Measurements from ENCODE around the gene BIVM. TPM values are rescaled to one million over a fixed set of nuclear protein-coding genes. Genes with fewer than 3 reads are reported as not detected.
A peak's percentile ranks its signal among the peaks of the same experiment; 100 is the strongest.

Gene BIVM
- polyA plus RNA-seq, 1 of the 3 experiments (the other 2 are of a cell fraction): 8.8 TPM

- Histone ChIP-seq H3K9me2 (no peaks in the 10 kb centered on the region), H3K4me3 (ENCODE audit: low read depth in 2 of 2, low read length in 1 of 2) (no peak overlapping the region), H3K9me3 (no peaks in the 10 kb centered on the region), H3K4me2 (no peak overlapping the region), H3K27ac (ENCODE audit: low read depth in 2 of 2, low read length in 1 of 2) (no peak overlapping the region), H2AFZ (ENCODE audit: low read depth) (peak overlapping the region; percentile 94; the same call in 1 of the 2 replicates), H4K20me1 (ENCODE audit: insufficient read depth) (no peaks in the 10 kb centered on the region), H3K9ac (no peak overlapping the region), H3F3A (replicated peaks; ENCODE audit: insufficient read depth) (peaks cover 5% of the 10 kb centered on the region), H3K36me3 (replicated peaks in 1 of 2; ENCODE audit: control insufficient read depth in 1 of 2, insufficient read depth in 2 of 2, low read length in 1 of 2) (no peaks in the 10 kb centered on the region), H3K4me1 (ENCODE audit: control insufficient read depth in 1 of 2, insufficient read depth in 2 of 2, low read depth in 1 of 2, low read length in 1 of 2) (peaks cover 0 to 11% of the 10 kb centered on the region in 2 experiments; a peak in 2 of 4 replicates), H3K79me2 (ENCODE audit: insufficient read depth) (peaks cover 13% of the 10 kb centered on the region; the same call in 1 of the 2 replicates), H3K27me3 (ENCODE audit: insufficient read depth) (no peaks in the 10 kb centered on the region)
- no peak for DNase-seq
- TF ChIP-seq FOXM1 (IDR thresholded peaks at IDR 0.05; ENCODE audit: low read depth) (no peak), ZBTB33 (IDR thresholded peaks at IDR 0.05; ENCODE audit: borderline replicate concordance, low read depth) (no peak), FOSL2 (IDR thresholded peaks at IDR 0.05; ENCODE audit: borderline replicate concordance, low read depth) (no peak), RCOR1 (IDR thresholded peaks at IDR 0.05; ENCODE audit: low read length) (no peak), TEAD4 (IDR thresholded peaks at IDR 0.05; ENCODE audit: borderline replicate concordance, insufficient read depth) (no peak), MXI1 (IDR thresholded peaks at IDR 0.05; ENCODE audit: low read depth, low read length) (no peak), GABPA (IDR thresholded peaks at IDR 0.05; ENCODE audit: low read depth) (no peak), CTCF (IDR thresholded peaks at IDR 0.05) (no peak), POLR2AphosphoS5 (IDR thresholded peaks at IDR 0.05; ENCODE audit: low read depth, low read length) (no peak), MEF2A (IDR thresholded peaks at IDR 0.05; ENCODE audit: borderline replicate concordance, low read depth) (no peak), SMC3 (IDR thresholded peaks at IDR 0.05; ENCODE audit: low read depth, low read length) (no peak), SIN3A (IDR thresholded peaks at IDR 0.05; ENCODE audit: borderline replicate concordance, low read depth, low read length) (no peak), NRF1 (IDR thresholded peaks at IDR 0.05; ENCODE audit: low read depth, low read length) (no peak), RXRA (IDR thresholded peaks at IDR 0.05; ENCODE audit: borderline replicate concordance, low read depth) (no peak), RFX5 (IDR thresholded peaks at IDR 0.05; ENCODE audit: low read length) (no peak), ELF1 (IDR thresholded peaks at IDR 0.05) (no peak), RAD21 (IDR thresholded peaks at IDR 0.05; ENCODE audit: low read length) (no peak)
- TF ChIP-seq, protein P1, sequence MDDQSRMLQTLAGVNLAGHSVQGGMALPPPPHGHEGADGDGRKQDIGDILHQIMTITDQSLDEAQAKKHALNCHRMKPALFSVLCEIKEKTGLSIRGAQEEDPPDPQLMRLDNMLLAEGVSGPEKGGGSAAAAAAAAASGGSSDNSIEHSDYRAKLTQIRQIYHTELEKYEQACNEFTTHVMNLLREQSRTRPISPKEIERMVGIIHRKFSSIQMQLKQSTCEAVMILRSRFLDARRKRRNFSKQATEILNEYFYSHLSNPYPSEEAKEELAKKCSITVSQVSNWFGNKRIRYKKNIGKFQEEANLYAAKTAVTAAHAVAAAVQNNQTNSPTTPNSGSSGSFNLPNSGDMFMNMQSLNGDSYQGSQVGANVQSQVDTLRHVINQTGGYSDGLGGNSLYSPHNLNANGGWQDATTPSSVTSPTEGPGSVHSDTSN (IDR thresholded peaks at IDR 0.05): no peak
- TF ChIP-seq, protein P2, sequence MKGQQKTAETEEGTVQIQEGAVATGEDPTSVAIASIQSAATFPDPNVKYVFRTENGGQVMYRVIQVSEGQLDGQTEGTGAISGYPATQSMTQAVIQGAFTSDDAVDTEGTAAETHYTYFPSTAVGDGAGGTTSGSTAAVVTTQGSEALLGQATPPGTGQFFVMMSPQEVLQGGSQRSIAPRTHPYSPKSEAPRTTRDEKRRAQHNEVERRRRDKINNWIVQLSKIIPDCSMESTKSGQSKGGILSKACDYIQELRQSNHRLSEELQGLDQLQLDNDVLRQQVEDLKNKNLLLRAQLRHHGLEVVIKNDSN (IDR thresholded peaks at IDR 0.05; ENCODE audit: borderline replicate concordance, low read depth): no peak
- TF ChIP-seq, protein P3, sequence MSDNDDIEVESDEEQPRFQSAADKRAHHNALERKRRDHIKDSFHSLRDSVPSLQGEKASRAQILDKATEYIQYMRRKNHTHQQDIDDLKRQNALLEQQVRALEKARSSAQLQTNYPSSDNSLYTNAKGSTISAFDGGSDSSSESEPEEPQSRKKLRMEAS (IDR thresholded peaks at IDR 0.05; ENCODE audit: low read depth): no peak
- CTCF ChIA-PET: interaction anchor here (0.7 to 2.0 kb wide), 6 partner anchors 20 to 96 kb away, joined by 3 to 6 read pairs (median 4); partner anchors contain the start of gene ERCC5
- WGBS (ENCODE audit: low lambda C conversion rate): 94% methylated on average over 14 of the region's 14 CpGs
- POLR2A ChIA-PET: interaction anchor here (2.0 kb wide), 1 partner anchor 25 kb away, joined by 7 read pairs; no protein-coding TSS in a partner anchor
These were observed 24.1 kb upstream of the BIVM start for GRCh38 chr13:102774591-102775520.

Data from SK-N-SH (cell line).